COR-L47 (cell line): ENCODE measurements around the gene RASSF7.
A peak's percentile ranks its signal among the peaks of the same experiment; 100 is the strongest.
"Not testable (repeated sequence)": the region's sequence is repeated elsewhere in the genome, so short reads cannot be mapped to it uniquely, and the experiment has no call there.

Source experiments
- DNase-seq: peaks from one replicate; lab custom pipeline; 2025; lab: John Stamatoyannopoulos, UW

RASSF7 gene

GRCh38 chr11:567011-567628, 6.3 kb downstream of the RASSF7 start:
- no peak for DNase-seq

- no peak for DNase-seq
Observed at GRCh38 chr11:567629-568292, 7.0 kb downstream of the RASSF7 start.

GRCh38 chr11:568306-569157, 7.8 kb downstream of the RASSF7 start:
- peak; percentile 94 for DNase-seq

- no peak for DNase-seq
Observed at GRCh38 chr11:569158-569885, 8.6 kb downstream of the RASSF7 start.

- no peak for DNase-seq
Observed at GRCh38 chr11:571802-572185, 11.0 kb downstream of the RASSF7 start.

GRCh38 chr11:573146-573759, 12.5 kb downstream of the RASSF7 start:
- DNase-seq = no peak

- DNase-seq = not testable (repeated sequence)
Observed at GRCh38 chr11:574031-574570, 13.3 kb downstream of the RASSF7 start.

GRCh38 chr11:574632-575312, 14.0 kb downstream of the RASSF7 start:
- DNase-seq = no peak

GRCh38 chr11:575313-575995, 14.7 kb downstream of the RASSF7 start:
- peak; percentile 89 for DNase-seq

- DNase-seq = peak; percentile 93
Observed at GRCh38 chr11:575996-576768, 15.4 kb downstream of the RASSF7 start, which contains the start of gene PHRF1. Gene PHRF1, plus strand, starts transcription at chr11:576470. Its CDS starts 5,043 bp downstream, at chr11:581513.

- no peak for DNase-seq
Observed at GRCh38 chr11:576811-577610, 16.2 kb downstream of the RASSF7 start.

GRCh38 chr11:577611-577894, 16.8 kb downstream of the RASSF7 start:
- no peak for DNase-seq

GRCh38 chr11:578276-579035, 17.7 kb downstream of the RASSF7 start:
- no peak for DNase-seq

- no peak for DNase-seq
Observed at GRCh38 chr11:579830-580601, 19.2 kb downstream of the RASSF7 start.

- DNase-seq = no peak
Observed at GRCh38 chr11:581342-581741, 20.6 kb downstream of the RASSF7 start.

- no peak for DNase-seq
Observed at GRCh38 chr11:581752-582151, 21.0 kb downstream of the RASSF7 start.

- DNase-seq = no peak
Observed at GRCh38 chr11:584287-584686, 23.5 kb downstream of the RASSF7 start.
